ENCODE measurements around the gene AGTPBP1. TPM values are rescaled to one million over a fixed set of nuclear protein-coding genes. Genes with fewer than 3 reads are reported as not detected.

Gene AGTPBP1
- total RNA-seq, 1 donor from 2014 or later = 18.0 TPM

- H3K9me3 Mint-ChIP-seq (ENCODE audit: unreplicated experiment) = no peaks in the 10 kb centered on the region
- no peaks in the 10 kb centered on the region for H3K27me3 Mint-ChIP-seq (ENCODE audit: unreplicated experiment)
- TF ChIP-seq CTCF (IDR thresholded peaks at IDR 0.05) = no peak
- H3K4me3 Mint-ChIP-seq (ENCODE audit: unreplicated experiment) = no peak overlapping the region
- DNase-seq (ENCODE audit: extremely low spot score, unreplicated experiment) = no peak
- peak overlapping the region; percentile 47 for H3K27ac Mint-ChIP-seq (ENCODE audit: unreplicated experiment)
- peaks cover 17% of the 10 kb centered on the region for H3K36me3 Mint-ChIP-seq (ENCODE audit: unreplicated experiment)
- H3K4me1 Mint-ChIP-seq (ENCODE audit: unreplicated experiment) = peaks cover 14% of the 10 kb centered on the region
Observed at GRCh38 chr9:85569988-85570387, 171.8 kb downstream of the AGTPBP1 start.

- Mint-ChIP-seq H3K4me3 (ENCODE audit: unreplicated experiment) (no peak overlapping the region), H3K27me3 (ENCODE audit: unreplicated experiment) (no peaks in the 10 kb centered on the region)
Observed at GRCh38 chr9:85559526-85559925, 182.2 kb downstream of the AGTPBP1 start.

GRCh38 chr9:85554349-85554748 is 187.4 kb downstream of the AGTPBP1 start:
- H3K36me3 Mint-ChIP-seq (ENCODE audit: unreplicated experiment) = no peaks in the 10 kb centered on the region
- H3K9me3 Mint-ChIP-seq (ENCODE audit: unreplicated experiment) = no peaks in the 10 kb centered on the region
- H3K27ac Mint-ChIP-seq (ENCODE audit: unreplicated experiment) = no peak overlapping the region
- H3K27me3 Mint-ChIP-seq (ENCODE audit: unreplicated experiment) = no peaks in the 10 kb centered on the region
- no peak for DNase-seq (ENCODE audit: extremely low spot score, unreplicated experiment)
- H3K4me3 Mint-ChIP-seq (ENCODE audit: unreplicated experiment) = no peak overlapping the region
- TF ChIP-seq CTCF (IDR thresholded peaks at IDR 0.05) = no peak
- no peaks in the 10 kb centered on the region for H3K4me1 Mint-ChIP-seq (ENCODE audit: unreplicated experiment)

More at GRCh38 chr9:85559526-85559925, 182.2 kb downstream of the AGTPBP1 start:
- no peak for TF ChIP-seq CTCF (IDR thresholded peaks at IDR 0.05)
- H3K36me3 Mint-ChIP-seq (ENCODE audit: unreplicated experiment) = peaks cover 2% of the 10 kb centered on the region
- H3K27ac Mint-ChIP-seq (ENCODE audit: unreplicated experiment) = no peak overlapping the region
- no peaks in the 10 kb centered on the region for H3K4me1 Mint-ChIP-seq (ENCODE audit: unreplicated experiment)
- DNase-seq (ENCODE audit: extremely low spot score, unreplicated experiment) = no peak
- H3K9me3 Mint-ChIP-seq (ENCODE audit: unreplicated experiment) = no peaks in the 10 kb centered on the region

GRCh38 chr9:85553475-85553874 is 188.3 kb downstream of the AGTPBP1 start:
- DNase-seq (ENCODE audit: extremely low spot score, unreplicated experiment) = no peak
- Mint-ChIP-seq H3K9me3 (ENCODE audit: unreplicated experiment) (no peaks in the 10 kb centered on the region), H3K27ac (ENCODE audit: unreplicated experiment) (no peak overlapping the region), H3K4me3 (ENCODE audit: unreplicated experiment) (no peak overlapping the region), H3K4me1 (ENCODE audit: unreplicated experiment) (no peaks in the 10 kb centered on the region), H3K27me3 (ENCODE audit: unreplicated experiment) (no peaks in the 10 kb centered on the region), H3K36me3 (ENCODE audit: unreplicated experiment) (no peaks in the 10 kb centered on the region)
- TF ChIP-seq CTCF (IDR thresholded peaks at IDR 0.05) = no peak

- H3K9me3 Mint-ChIP-seq (ENCODE audit: unreplicated experiment) = no peaks in the 10 kb centered on the region
- H3K36me3 Mint-ChIP-seq (ENCODE audit: unreplicated experiment) = peaks cover 1% of the 10 kb centered on the region
- no peaks in the 10 kb centered on the region for H3K4me1 Mint-ChIP-seq (ENCODE audit: unreplicated experiment)
- H3K27ac Mint-ChIP-seq (ENCODE audit: unreplicated experiment) = no peak overlapping the region
- no peak for TF ChIP-seq CTCF (IDR thresholded peaks at IDR 0.05)
- DNase-seq (ENCODE audit: extremely low spot score, unreplicated experiment) = no peak
- no peaks in the 10 kb centered on the region for H3K27me3 Mint-ChIP-seq (ENCODE audit: unreplicated experiment)
- no peak overlapping the region for H3K4me3 Mint-ChIP-seq (ENCODE audit: unreplicated experiment)
Observed at GRCh38 chr9:85547599-85547998, 194.2 kb downstream of the AGTPBP1 start.
